ENCODE data around the gene HOMER3. TPM values are rescaled to one million over a fixed set of nuclear protein-coding genes. Genes with fewer than 3 reads are reported as not detected.
"Not testable (repeated sequence)": the region's sequence is repeated elsewhere in the genome, so short reads cannot be mapped to it uniquely, and the experiment has no call there.

HOMER3 gene
- polyA plus RNA-seq, 2 donors: 8.9 to 12.6 TPM

DNA sequence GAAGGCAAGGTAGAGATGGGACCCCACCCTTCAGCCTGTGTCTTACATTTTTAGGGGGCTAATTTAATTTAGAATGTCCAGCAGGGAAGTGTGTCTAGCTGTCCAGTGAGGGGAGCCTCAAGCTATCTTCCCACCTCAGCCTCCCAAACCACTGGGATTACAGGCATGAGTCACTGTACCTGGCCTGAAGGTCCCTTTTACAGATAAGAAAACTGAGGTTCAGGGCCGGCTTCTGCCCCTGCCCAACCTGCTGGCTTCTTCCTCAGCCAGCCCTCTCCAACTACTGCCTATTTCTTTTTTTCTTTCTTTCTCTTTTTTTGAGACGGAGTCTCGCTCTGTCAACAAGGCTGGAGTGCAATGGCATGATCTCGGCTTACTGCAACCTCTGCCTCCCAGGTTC, 19.4 kb upstream of the HOMER3 start:
- no peak overlapping the region for H3K4me3 ChIP-seq (ENCODE audit: low read depth in 1 of 2, low read length in 2 of 2)
- no peaks in the 10 kb centered on the region for H3K27me3 ChIP-seq (ENCODE audit: control insufficient read depth in 1 of 2, insufficient read depth in 2 of 2, low read length in 2 of 2)
- no peaks in the 10 kb centered on the region for H3K4me1 ChIP-seq (ENCODE audit: control insufficient read depth in 2 of 2, insufficient read depth in 2 of 2, low read length in 1 of 2)
- H3K27ac ChIP-seq (ENCODE audit: low read depth in 2 of 2, low read length in 1 of 2): no peak overlapping the region
- 82 to 89% methylated on average over 4 of the region's 4 CpGs for WGBS, 2 donors
- no peaks in the 10 kb centered on the region for H3K36me3 ChIP-seq (ENCODE audit: control insufficient read depth in 2 of 2, insufficient read depth in 2 of 2, low read length in 1 of 2)
- H3K9me3 ChIP-seq (ENCODE audit: control insufficient read depth in 2 of 2, insufficient read depth in 1 of 2, low read depth in 1 of 2, low read length in 1 of 2): no peaks in the 10 kb centered on the region

DNA sequence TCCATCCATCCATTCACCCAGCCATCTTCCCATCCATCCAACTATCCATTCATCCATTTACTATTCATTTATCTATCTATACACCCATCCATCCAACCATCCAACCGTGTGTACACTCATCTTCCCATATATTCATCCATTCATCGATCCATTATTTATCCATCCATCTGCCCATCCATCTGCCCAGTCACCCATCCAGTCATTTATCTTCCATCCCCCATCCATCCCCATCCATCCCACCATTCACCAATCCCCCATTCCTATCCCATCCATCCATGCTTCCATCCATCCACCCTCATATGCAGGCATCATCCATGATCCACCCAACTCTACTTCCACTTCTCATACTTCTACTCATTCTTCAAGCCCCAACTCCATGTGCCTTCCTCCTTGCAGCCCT, 14.0 kb upstream of the HOMER3 start:
- WGBS, 2 donors: 91 to 98% methylated on average over 2 of the region's 2 CpGs

GRCh38 chr19:18954094-18954493, 13.1 kb upstream of the HOMER3 start:
- WGBS, 2 donors: 79 to 94% methylated on average over 3 of the region's 3 CpGs
- H3K27me3 ChIP-seq (ENCODE audit: control insufficient read depth in 1 of 2, insufficient read depth in 2 of 2, low read length in 2 of 2): no peaks in the 10 kb centered on the region
- no peaks in the 10 kb centered on the region for H3K36me3 ChIP-seq (ENCODE audit: control insufficient read depth in 2 of 2, insufficient read depth in 2 of 2, low read length in 1 of 2)
- H3K4me3 ChIP-seq (ENCODE audit: low read depth in 1 of 2, low read length in 2 of 2): no peak overlapping the region
- peaks cover 0 to 4% of the 10 kb centered on the region in 2 donors for H3K4me1 ChIP-seq (ENCODE audit: control insufficient read depth in 2 of 2, insufficient read depth in 2 of 2, low read length in 1 of 2)
- H3K9me3 ChIP-seq (ENCODE audit: control insufficient read depth in 2 of 2, insufficient read depth in 1 of 2, low read depth in 1 of 2, low read length in 1 of 2): no peaks in the 10 kb centered on the region
- no peak overlapping the region for H3K27ac ChIP-seq (ENCODE audit: low read depth in 2 of 2, low read length in 1 of 2)

More for the DNA sequence above, 14.0 kb upstream of the HOMER3 start:
- Histone ChIP-seq H3K36me3 (ENCODE audit: control insufficient read depth in 2 of 2, insufficient read depth in 2 of 2, low read length in 1 of 2) (no peaks in the 10 kb centered on the region), H3K27me3 (ENCODE audit: control insufficient read depth in 1 of 2, insufficient read depth in 2 of 2, low read length in 2 of 2) (no peaks in the 10 kb centered on the region), H3K27ac (ENCODE audit: low read depth in 2 of 2, low read length in 1 of 2) (no peak overlapping the region), H3K4me1 (ENCODE audit: control insufficient read depth in 2 of 2, insufficient read depth in 2 of 2, low read length in 1 of 2) (peaks cover 0 to 4% of the 10 kb centered on the region in 2 donors), H3K9me3 (ENCODE audit: control insufficient read depth in 2 of 2, insufficient read depth in 1 of 2, low read depth in 1 of 2, low read length in 1 of 2) (no peaks in the 10 kb centered on the region), H3K4me3 (ENCODE audit: low read depth in 1 of 2, low read length in 2 of 2) (no peak overlapping the region)

DNA sequence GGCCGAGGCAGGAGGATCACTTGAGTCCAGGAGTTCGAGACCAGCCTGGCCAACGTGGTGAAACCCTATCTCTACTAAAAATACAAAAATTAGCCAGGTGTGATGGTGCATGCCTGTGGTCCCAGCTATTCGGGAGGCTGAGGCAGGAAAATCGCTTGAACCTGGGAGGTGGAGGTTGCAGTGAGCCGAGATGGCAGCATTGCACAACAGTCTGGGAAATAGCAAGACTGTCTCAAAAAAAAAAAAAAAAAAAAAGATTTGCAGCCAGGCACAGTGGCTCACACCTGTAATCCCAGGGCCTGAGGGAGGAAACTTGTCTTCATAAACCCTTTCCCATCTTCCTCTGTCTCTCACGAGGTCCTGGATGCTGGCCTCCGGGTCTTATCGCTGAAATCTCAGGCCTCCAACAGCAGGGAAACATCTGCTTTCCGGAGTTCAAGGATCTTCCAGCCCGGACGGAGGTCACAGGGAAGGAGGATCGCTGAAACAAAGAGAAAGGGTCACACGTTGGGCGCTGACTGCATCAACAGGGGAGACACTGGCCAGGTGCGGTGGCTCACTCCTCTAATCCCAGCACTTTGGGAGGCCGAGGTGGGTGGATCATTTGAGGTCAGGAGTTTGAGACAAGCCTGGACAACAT, 11.5 kb upstream of the HOMER3 start:
- not testable (repeated sequence) for H3K27me3 ChIP-seq (ENCODE audit: control insufficient read depth in 1 of 2, insufficient read depth in 2 of 2, low read length in 2 of 2); H3K36me3 ChIP-seq (ENCODE audit: control insufficient read depth in 2 of 2, insufficient read depth in 2 of 2, low read length in 1 of 2); H3K27ac ChIP-seq (ENCODE audit: low read depth in 2 of 2, low read length in 1 of 2); H3K9me3 ChIP-seq (ENCODE audit: control insufficient read depth in 2 of 2, insufficient read depth in 1 of 2, low read depth in 1 of 2, low read length in 1 of 2); H3K4me3 ChIP-seq (ENCODE audit: low read depth in 1 of 2, low read length in 2 of 2); H3K4me1 ChIP-seq (ENCODE audit: control insufficient read depth in 2 of 2, insufficient read depth in 2 of 2, low read length in 1 of 2)
- 49% methylated on average over 17 of the region's 17 CpGs for WGBS, 2 donors

DNA sequence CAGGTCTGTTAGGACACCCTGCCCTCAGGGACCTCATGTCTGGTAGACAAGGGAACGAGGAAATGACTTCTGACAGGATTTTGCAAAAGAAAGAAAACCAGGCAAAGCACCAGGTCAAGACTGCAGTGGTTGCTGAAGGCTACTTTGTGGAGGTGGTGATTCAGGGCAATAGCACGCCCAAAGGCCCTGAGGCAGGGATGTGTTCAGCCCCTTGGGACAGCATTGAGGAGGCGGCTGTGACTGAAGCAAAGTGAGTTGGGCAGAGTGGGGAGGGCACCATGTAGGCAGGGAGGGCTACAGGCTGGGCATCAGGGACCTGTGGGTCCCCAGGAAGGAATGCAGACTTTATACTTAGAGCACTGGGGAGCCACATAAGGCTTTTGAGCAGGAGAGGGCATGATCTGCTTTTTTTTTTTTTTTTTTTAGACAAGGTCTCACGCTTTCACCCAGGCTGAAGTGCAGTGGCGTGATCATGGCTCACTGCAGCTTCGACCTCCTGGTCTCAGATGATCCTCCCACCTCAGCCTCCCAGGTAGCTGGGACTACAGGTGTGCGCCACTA, 10.8 kb upstream of the HOMER3 start:
- 75 to 76% methylated on average over 7 of the region's 7 CpGs for WGBS, 2 donors
- Histone ChIP-seq H3K4me3 (ENCODE audit: low read depth in 1 of 2, low read length in 2 of 2) (no peak overlapping the region), H3K36me3 (ENCODE audit: control insufficient read depth in 2 of 2, insufficient read depth in 2 of 2, low read length in 1 of 2) (no peaks in the 10 kb centered on the region), H3K9me3 (ENCODE audit: control insufficient read depth in 2 of 2, insufficient read depth in 1 of 2, low read depth in 1 of 2, low read length in 1 of 2) (no peaks in the 10 kb centered on the region), H3K4me1 (ENCODE audit: control insufficient read depth in 2 of 2, insufficient read depth in 2 of 2, low read length in 1 of 2) (peaks cover 0 to 4% of the 10 kb centered on the region in 2 donors), H3K27me3 (ENCODE audit: control insufficient read depth in 1 of 2, insufficient read depth in 2 of 2, low read length in 2 of 2) (no peaks in the 10 kb centered on the region), H3K27ac (ENCODE audit: low read depth in 2 of 2, low read length in 1 of 2) (no peak overlapping the region)

DNA sequence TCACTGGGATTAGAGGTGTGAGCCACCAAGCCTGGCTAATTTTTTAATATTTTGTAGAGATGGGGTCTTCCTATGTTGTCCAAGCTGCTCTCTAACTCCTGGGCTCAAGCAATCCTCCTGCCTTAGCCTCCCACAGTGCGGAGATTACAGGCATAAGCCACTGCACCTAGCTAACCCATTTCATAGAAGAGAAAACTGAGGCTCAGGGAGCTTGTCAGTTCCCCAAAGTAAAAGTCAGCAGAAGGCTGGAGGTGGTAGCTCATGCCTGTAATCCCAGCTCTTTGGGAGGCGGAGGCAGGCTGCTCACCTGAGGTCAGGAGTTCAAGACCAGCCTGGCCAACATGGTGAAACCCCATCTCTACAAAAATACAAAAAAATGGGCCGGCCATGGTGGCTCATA, 8.8 kb upstream of the HOMER3 start:
- Histone ChIP-seq H3K4me1 (ENCODE audit: control insufficient read depth in 2 of 2, insufficient read depth in 2 of 2, low read length in 1 of 2) (peaks cover 0 to 4% of the 10 kb centered on the region in 2 donors), H3K36me3 (ENCODE audit: control insufficient read depth in 2 of 2, insufficient read depth in 2 of 2, low read length in 1 of 2) (no peaks in the 10 kb centered on the region), H3K27me3 (ENCODE audit: control insufficient read depth in 1 of 2, insufficient read depth in 2 of 2, low read length in 2 of 2) (no peaks in the 10 kb centered on the region), H3K4me3 (ENCODE audit: low read depth in 1 of 2, low read length in 2 of 2) (no peak overlapping the region), H3K9me3 (ENCODE audit: control insufficient read depth in 2 of 2, insufficient read depth in 1 of 2, low read depth in 1 of 2, low read length in 1 of 2) (no peaks in the 10 kb centered on the region), H3K27ac (ENCODE audit: low read depth in 2 of 2, low read length in 1 of 2) (no peak overlapping the region)
- WGBS, 2 donors: 96% methylated on average over 3 of the region's 3 CpGs

DNA sequence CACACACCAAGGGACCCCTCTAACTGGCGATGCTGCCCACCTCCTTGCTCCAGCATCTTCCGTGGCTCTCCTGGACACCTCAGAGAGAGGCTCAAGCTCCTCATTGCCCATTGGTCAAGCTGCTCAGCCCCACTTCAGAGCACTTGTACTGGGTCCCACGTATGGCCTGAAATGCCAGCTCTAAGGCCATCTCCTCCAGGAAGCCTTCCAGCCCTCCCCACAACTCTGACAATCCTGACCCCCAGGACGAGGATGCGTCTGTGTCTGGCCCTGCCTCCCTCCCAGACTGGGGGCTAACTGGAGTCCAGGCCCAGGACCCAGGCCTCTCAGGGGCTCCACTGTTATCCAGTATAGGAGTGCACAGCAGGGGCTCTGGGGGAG, 7.9 kb upstream of the HOMER3 start:
- Histone ChIP-seq H3K36me3 (ENCODE audit: control insufficient read depth in 2 of 2, insufficient read depth in 2 of 2, low read length in 1 of 2) (no peaks in the 10 kb centered on the region), H3K4me1 (ENCODE audit: control insufficient read depth in 2 of 2, insufficient read depth in 2 of 2, low read length in 1 of 2) (peaks cover 0 to 4% of the 10 kb centered on the region in 2 donors), H3K9me3 (ENCODE audit: control insufficient read depth in 2 of 2, insufficient read depth in 1 of 2, low read depth in 1 of 2, low read length in 1 of 2) (no peaks in the 10 kb centered on the region), H3K27me3 (ENCODE audit: control insufficient read depth in 1 of 2, insufficient read depth in 2 of 2, low read length in 2 of 2) (no peaks in the 10 kb centered on the region), H3K27ac (ENCODE audit: low read depth in 2 of 2, low read length in 1 of 2) (no peak overlapping the region), H3K4me3 (ENCODE audit: low read depth in 1 of 2, low read length in 2 of 2) (no peak overlapping the region)
- WGBS, 2 donors: 84 to 87% methylated on average over 5 of the region's 5 CpGs

DNA sequence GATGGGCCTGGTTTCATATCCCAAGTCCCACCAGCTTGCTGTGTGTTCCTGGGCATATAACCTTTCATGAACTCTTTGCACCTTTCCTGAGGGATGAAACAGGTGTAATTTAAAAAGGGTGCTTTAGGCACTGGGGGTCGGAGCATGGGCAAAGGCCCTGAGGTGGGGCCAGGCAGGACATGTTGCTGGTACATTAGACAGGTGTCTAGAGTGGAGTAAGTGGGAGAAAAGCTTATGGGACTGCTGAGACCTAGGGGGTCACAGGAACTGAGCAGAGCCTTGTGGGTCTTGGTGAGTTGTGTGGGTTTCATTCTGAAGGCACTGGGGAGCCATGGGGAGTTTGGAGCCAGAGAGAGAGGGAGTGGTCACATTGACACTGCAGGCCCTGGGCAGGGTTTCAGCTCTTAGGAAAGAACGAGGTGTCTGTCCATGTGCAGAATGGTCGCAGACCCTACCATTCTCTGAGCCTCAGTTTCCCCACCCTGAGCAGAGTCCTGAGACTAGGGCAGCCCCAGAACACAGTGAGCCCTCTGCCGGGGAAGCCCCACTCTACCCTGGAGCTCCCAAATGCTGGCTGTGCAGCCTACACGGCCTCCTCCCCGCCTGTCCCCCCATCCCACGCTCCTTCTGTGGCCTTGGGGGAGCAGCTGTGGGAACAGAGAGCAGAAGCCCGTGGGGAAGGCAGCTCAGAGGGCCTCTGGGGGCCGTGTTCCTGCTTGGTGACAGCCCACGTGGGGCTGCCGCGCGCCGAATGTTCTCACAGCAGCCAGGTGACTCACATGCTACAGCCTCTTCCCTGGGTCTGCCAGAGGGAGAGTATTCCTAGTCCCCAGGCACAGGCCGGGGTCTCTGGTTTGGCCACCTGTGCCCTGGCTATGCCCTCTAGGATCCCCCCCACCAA, 7.3 kb upstream of the HOMER3 start:
- H3K36me3 ChIP-seq (ENCODE audit: control insufficient read depth in 2 of 2, insufficient read depth in 2 of 2, low read length in 1 of 2): no peaks in the 10 kb centered on the region
- H3K4me1 ChIP-seq (ENCODE audit: control insufficient read depth in 2 of 2, insufficient read depth in 2 of 2, low read length in 1 of 2): peaks cover 0 to 4% of the 10 kb centered on the region in 2 donors
- H3K4me3 ChIP-seq (ENCODE audit: low read depth in 1 of 2, low read length in 2 of 2): no peak overlapping the region
- H3K9me3 ChIP-seq (ENCODE audit: control insufficient read depth in 2 of 2, insufficient read depth in 1 of 2, low read depth in 1 of 2, low read length in 1 of 2): no peaks in the 10 kb centered on the region
- no peak overlapping the region for H3K27ac ChIP-seq (ENCODE audit: low read depth in 2 of 2, low read length in 1 of 2)
- WGBS, 2 donors: 75% methylated on average over 14 to 15 of the region's 15 CpGs
- H3K27me3 ChIP-seq (ENCODE audit: control insufficient read depth in 1 of 2, insufficient read depth in 2 of 2, low read length in 2 of 2): no peaks in the 10 kb centered on the region

DNA sequence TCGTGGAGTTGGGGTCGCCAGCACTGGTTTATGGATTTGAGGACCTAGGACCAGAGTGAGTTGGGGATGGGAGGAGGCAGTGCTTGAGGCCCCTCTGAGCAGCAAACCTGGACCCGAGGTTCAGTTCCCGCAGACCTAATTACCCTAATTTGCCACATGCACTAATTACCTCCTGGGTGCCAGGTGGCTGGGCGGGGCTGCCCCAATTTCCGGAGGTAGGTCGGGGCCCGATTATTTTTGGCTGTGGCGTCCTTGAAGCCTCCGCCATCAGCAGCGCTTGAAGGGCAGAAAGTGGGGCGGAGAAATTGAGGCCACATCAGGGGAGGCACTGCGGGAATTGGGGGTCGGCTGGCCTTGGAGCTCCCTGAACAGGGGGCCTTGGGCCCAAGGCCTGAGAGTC, 5.9 kb upstream of the HOMER3 start:
- WGBS, 2 donors: 74 to 82% methylated on average over 14 of the region's 14 CpGs
- H3K4me3 ChIP-seq (ENCODE audit: low read depth in 1 of 2, low read length in 2 of 2): no peak overlapping the region
- H3K27me3 ChIP-seq (ENCODE audit: control insufficient read depth in 1 of 2, insufficient read depth in 2 of 2, low read length in 2 of 2): no peaks in the 10 kb centered on the region
- no peak overlapping the region for H3K27ac ChIP-seq (ENCODE audit: low read depth in 2 of 2, low read length in 1 of 2)
- H3K9me3 ChIP-seq (ENCODE audit: control insufficient read depth in 2 of 2, insufficient read depth in 1 of 2, low read depth in 1 of 2, low read length in 1 of 2): no peaks in the 10 kb centered on the region
- H3K36me3 ChIP-seq (ENCODE audit: control insufficient read depth in 2 of 2, insufficient read depth in 2 of 2, low read length in 1 of 2): no peaks in the 10 kb centered on the region
- H3K4me1 ChIP-seq (ENCODE audit: control insufficient read depth in 2 of 2, insufficient read depth in 2 of 2, low read length in 1 of 2): peaks cover 0 to 4% of the 10 kb centered on the region in 2 donors

All from esophagus (tissue), 2 donors.